ENCODE measurements around the gene CHST8. TPM values are rescaled to one million over a fixed set of nuclear protein-coding genes. Genes with fewer than 3 reads are reported as not detected.

Gene CHST8
- total and polyA plus RNA-seq, 2 of the 13 experiments (the other 11 are each of a cell fraction or from before 2014, with no cell fraction given), result not detected

- TF ChIP-seq DNMT1 (CRISPR knock-in tag; IDR thresholded peaks at IDR 0.05) (0 out of 2 replicates have a peak, but pooled peaks have one; percentile 62), ZBTB14 (CRISPR knock-in tag; IDR thresholded peaks at IDR 0.05) (peak; percentile 15; the same call in 1 of the 2 replicates), GATAD2A (CRISPR knock-in tag; IDR thresholded peaks at IDR 0.05) (no peak), LCORL (IDR thresholded peaks at IDR 0.05) (no peak), LCORL (CRISPR knock-in tag; IDR thresholded peaks at IDR 0.05) (no peak), SIX1 (CRISPR knock-in tag; IDR thresholded peaks at IDR 0.05; ENCODE audit: borderline replicate concordance) (no peak), ATF4 (CRISPR knock-in tag; IDR thresholded peaks at IDR 0.05) (peak in 1 of 2 experiments; percentile 7; a peak in 1 of 4 replicates), ZBTB2 (CRISPR knock-in tag; IDR thresholded peaks at IDR 0.05; ENCODE audit: low read depth) (peak; percentile 81), ZBTB38 (CRISPR knock-in tag; IDR thresholded peaks at IDR 0.05) (peak; percentile 33; the same call in 1 of the 2 replicates), REL (CRISPR knock-in tag; conservative IDR thresholded peaks at IDR 0.05) (no peak), PCBP2 (optimal IDR thresholded peaks at IDR 0.05; ENCODE audit: low read depth, low read length, poor library complexity, severe bottlenecking) (no peak), ZNF782 (CRISPR knock-in tag; IDR thresholded peaks at IDR 0.05; ENCODE audit: borderline replicate concordance) (no peak), PRMT3 (CRISPR knock-in tag; IDR thresholded peaks at IDR 0.05; ENCODE audit: borderline replicate concordance, low read depth) (no peak), ETV6 (CRISPR knock-in tag; conservative IDR thresholded peaks at IDR 0.05) (peak; percentile 91; the same call in 1 of the 2 replicates), HNRNPK (IDR thresholded peaks at IDR 0.05; ENCODE audit: low read depth, low read length, poor library complexity, severe bottlenecking) (peak; percentile 98), ZNF776 (CRISPR knock-in tag; IDR thresholded peaks at IDR 0.05) (peak; percentile 54; the same call in 1 of the 2 replicates), ZFP82 (CRISPR knock-in tag; IDR thresholded peaks at IDR 0.05; ENCODE audit: borderline replicate concordance) (peak; percentile 62; the same call in 1 of the 2 replicates), MTA1 (CRISPR knock-in tag; IDR thresholded peaks at IDR 0.05; ENCODE audit: borderline replicate concordance) (peak; percentile 68; the same call in 1 of the 2 replicates), PATZ1 (CRISPR knock-in tag; IDR thresholded peaks at IDR 0.05) (peak; percentile 84; the same call in 1 of the 2 replicates), ZNF17 (CRISPR knock-in tag; IDR thresholded peaks at IDR 0.05) (no peak), PHF21A (CRISPR knock-in tag; IDR thresholded peaks at IDR 0.05) (peak; percentile 44), ZNF138 (CRISPR knock-in tag; IDR thresholded peaks at IDR 0.05; ENCODE audit: low read depth) (peak; percentile 62; the same call in 1 of the 2 replicates)
Measured at GRCh38 chr19:33795370-33796163, 173.8 kb downstream of the CHST8 start (continued).

Measured in HepG2 (cell line).